ENCODE measurements around the gene TRNAU1AP. TPM values are rescaled to one million over a fixed set of nuclear protein-coding genes. Genes with fewer than 3 reads are reported as not detected.

The TRNAU1AP gene
- total RNA-seq, 1 donor from 2014 or later: 39.8 TPM

- Mint-ChIP-seq H3K27ac (ENCODE audit: unreplicated experiment) (no peak overlapping the region), H3K27me3 (ENCODE audit: unreplicated experiment) (no peaks in the 10 kb centered on the region), H3K4me3 (ENCODE audit: unreplicated experiment) (no peak overlapping the region), H3K36me3 (ENCODE audit: unreplicated experiment) (no peaks in the 10 kb centered on the region), H3K9me3 (ENCODE audit: unreplicated experiment) (no peaks in the 10 kb centered on the region), H3K4me1 (ENCODE audit: low read depth, unreplicated experiment) (no peaks in the 10 kb centered on the region)
- TF ChIP-seq, protein P1, sequence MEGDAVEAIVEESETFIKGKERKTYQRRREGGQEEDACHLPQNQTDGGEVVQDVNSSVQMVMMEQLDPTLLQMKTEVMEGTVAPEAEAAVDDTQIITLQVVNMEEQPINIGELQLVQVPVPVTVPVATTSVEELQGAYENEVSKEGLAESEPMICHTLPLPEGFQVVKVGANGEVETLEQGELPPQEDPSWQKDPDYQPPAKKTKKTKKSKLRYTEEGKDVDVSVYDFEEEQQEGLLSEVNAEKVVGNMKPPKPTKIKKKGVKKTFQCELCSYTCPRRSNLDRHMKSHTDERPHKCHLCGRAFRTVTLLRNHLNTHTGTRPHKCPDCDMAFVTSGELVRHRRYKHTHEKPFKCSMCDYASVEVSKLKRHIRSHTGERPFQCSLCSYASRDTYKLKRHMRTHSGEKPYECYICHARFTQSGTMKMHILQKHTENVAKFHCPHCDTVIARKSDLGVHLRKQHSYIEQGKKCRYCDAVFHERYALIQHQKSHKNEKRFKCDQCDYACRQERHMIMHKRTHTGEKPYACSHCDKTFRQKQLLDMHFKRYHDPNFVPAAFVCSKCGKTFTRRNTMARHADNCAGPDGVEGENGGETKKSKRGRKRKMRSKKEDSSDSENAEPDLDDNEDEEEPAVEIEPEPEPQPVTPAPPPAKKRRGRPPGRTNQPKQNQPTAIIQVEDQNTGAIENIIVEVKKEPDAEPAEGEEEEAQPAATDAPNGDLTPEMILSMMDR (IDR thresholded peaks at IDR 0.05; ENCODE audit: partially characterized antibody, unreplicated experiment): no peak
- no peak for DNase-seq
These were observed 7.6 kb upstream of the TRNAU1AP start for GRCh38 chr1:28545246-28545628.

GRCh38 chr1:28548318-28548717, 4.6 kb upstream of the TRNAU1AP start:
- TF ChIP-seq, protein P1 (IDR thresholded peaks at IDR 0.05; ENCODE audit: partially characterized antibody, unreplicated experiment): no peak
- Mint-ChIP-seq H3K4me1 (ENCODE audit: low read depth, unreplicated experiment) (no peaks in the 10 kb centered on the region), H3K4me3 (ENCODE audit: unreplicated experiment) (no peak overlapping the region), H3K27me3 (ENCODE audit: unreplicated experiment) (no peaks in the 10 kb centered on the region), H3K27ac (ENCODE audit: unreplicated experiment) (no peak overlapping the region), H3K9me3 (ENCODE audit: unreplicated experiment) (no peaks in the 10 kb centered on the region), H3K36me3 (ENCODE audit: unreplicated experiment) (no peaks in the 10 kb centered on the region)
- no peak for DNase-seq

- TF ChIP-seq, protein P1 (IDR thresholded peaks at IDR 0.05; ENCODE audit: partially characterized antibody, unreplicated experiment): no peak
- Mint-ChIP-seq H3K27ac (ENCODE audit: unreplicated experiment) (no peak overlapping the region), H3K4me1 (ENCODE audit: low read depth, unreplicated experiment) (no peaks in the 10 kb centered on the region), H3K4me3 (ENCODE audit: unreplicated experiment) (no peak overlapping the region), H3K36me3 (ENCODE audit: unreplicated experiment) (no peaks in the 10 kb centered on the region), H3K27me3 (ENCODE audit: unreplicated experiment) (no peaks in the 10 kb centered on the region), H3K9me3 (ENCODE audit: unreplicated experiment) (no peaks in the 10 kb centered on the region)
- no peak for DNase-seq
These were observed 1.5 kb upstream of the TRNAU1AP start for GRCh38 chr1:28551381-28551780.

DNA sequence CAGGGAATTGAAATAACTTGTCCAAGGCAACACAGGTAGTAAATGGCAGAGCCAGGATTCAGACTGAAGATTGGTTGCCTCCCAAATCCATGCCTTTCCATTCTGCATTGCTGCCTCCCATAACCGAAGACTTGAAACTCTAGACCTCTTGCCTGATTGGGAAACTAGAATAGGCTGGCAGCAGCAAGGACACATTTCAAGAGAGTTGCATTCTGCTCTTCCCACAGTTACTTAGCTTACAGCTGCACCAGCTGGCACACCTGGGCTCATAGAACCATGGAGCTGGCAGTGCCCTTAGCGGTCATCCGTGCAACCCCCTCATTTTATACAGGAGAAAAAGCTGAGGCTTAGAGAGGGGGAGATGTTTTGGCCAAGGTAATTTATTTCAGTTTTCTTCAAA, 8.0 kb downstream of the TRNAU1AP start:
- Mint-ChIP-seq H3K36me3 (ENCODE audit: unreplicated experiment) (no peaks in the 10 kb centered on the region), H3K4me1 (ENCODE audit: low read depth, unreplicated experiment) (no peaks in the 10 kb centered on the region), H3K9me3 (ENCODE audit: unreplicated experiment) (no peaks in the 10 kb centered on the region), H3K27me3 (ENCODE audit: unreplicated experiment) (no peaks in the 10 kb centered on the region), H3K4me3 (ENCODE audit: unreplicated experiment) (no peak overlapping the region), H3K27ac (ENCODE audit: unreplicated experiment) (no peak overlapping the region)
- TF ChIP-seq, protein P1 (IDR thresholded peaks at IDR 0.05; ENCODE audit: partially characterized antibody, unreplicated experiment): no peak
- no peak for DNase-seq

- DNase-seq: no peak
- H3K27me3 Mint-ChIP-seq (ENCODE audit: unreplicated experiment): no peaks in the 10 kb centered on the region
- H3K4me3 Mint-ChIP-seq (ENCODE audit: unreplicated experiment): no peak overlapping the region
- H3K4me1 Mint-ChIP-seq (ENCODE audit: low read depth, unreplicated experiment): no peaks in the 10 kb centered on the region
- TF ChIP-seq, protein P1 (IDR thresholded peaks at IDR 0.05; ENCODE audit: partially characterized antibody, unreplicated experiment): no peak
- H3K9me3 Mint-ChIP-seq (ENCODE audit: unreplicated experiment): no peaks in the 10 kb centered on the region
- no peaks in the 10 kb centered on the region for H3K36me3 Mint-ChIP-seq (ENCODE audit: unreplicated experiment)
- H3K27ac Mint-ChIP-seq (ENCODE audit: unreplicated experiment): no peak overlapping the region
These were observed 11.4 kb downstream of the TRNAU1AP start for GRCh38 chr1:28564310-28564709.

Measured in glutamatergic neuron (in vitro differentiated cells).